Erythroblast (primary cell): ENCODE data around the gene CD8B.
"Not testable (repeated sequence)": the region's sequence is repeated elsewhere in the genome, so short reads cannot be mapped to it uniquely, and the experiment has no call there.

ENCODE experiments used
- GATA1 ChIP-seq: IDR thresholded peaks from 2 replicates; pipeline ENCODE4 v1.6.1; 2011; ENCODE audit warnings: low read depth, mild to moderate bottlenecking, control low read depth, low read length, moderate library complexity
- POLR2A ChIP-seq: IDR thresholded peaks from 2 replicates; pipeline ENCODE4 v1.6.1; 2011; ENCODE audit warnings: mild to moderate bottlenecking, low read length

DNA sequence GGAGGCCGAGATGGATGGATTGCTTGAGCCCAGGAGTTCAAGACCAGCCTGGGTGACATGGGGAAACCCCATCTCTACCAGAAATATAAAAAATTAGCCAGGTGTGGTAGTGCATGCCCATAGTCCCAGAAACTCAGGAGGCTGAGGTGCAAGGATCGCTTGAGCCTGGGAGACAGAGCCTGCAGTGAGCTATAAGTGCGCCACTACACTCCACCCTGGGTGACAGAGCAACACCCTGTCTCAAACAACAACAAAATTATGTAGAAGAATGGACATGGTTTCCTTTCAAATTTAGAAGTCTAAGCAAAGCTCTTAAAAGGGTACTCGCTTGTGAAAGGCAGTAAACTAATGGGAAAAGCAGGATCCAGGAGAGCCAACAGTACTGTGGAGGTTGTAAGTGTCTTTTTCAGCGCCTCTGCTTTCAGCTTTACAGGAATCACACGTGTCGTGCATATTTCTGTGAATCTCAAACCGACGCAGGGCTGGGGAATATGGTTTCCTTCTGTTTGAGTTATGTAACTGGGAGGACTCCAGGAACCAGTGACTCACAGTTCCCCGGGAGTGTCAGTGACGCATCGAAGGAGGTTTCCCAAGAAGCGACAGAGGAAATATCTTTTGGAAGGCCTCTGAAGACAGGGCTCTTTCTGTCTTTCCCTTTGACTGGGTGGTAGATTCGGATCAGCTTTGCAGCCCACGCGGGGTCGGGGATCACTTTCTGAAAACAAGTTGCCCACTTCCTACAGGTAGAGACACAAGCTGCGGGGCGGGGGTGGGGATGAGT is 24.6 kb downstream of the CD8B start:
- TF ChIP-seq POLR2A, GATA1: not testable (repeated sequence)
